Endodermal cell (in vitro differentiated cells): ENCODE results near the gene POR. TPM values are rescaled to one million over a fixed set of nuclear protein-coding genes. Genes with fewer than 3 reads are reported as not detected.

Source experiments
- DNase-seq: peaks from one replicate; pipeline ENCODE4 v3.0.0-alpha.2; 2017
- H3K27ac ChIP-seq: 2 replicates; pipeline ENCODE4 v1.5.1; 2013; ENCODE audit warnings: mild to moderate bottlenecking, low read depth, low read length, moderate library complexity
- H3K27me3 ChIP-seq: 2 replicates; pipeline ENCODE4 v1.6.1; 2013; ENCODE audit warnings: mild to moderate bottlenecking, low read length, moderate library complexity; ENCODE audit not compliant: insufficient read depth, control insufficient read depth, poor library complexity, severe bottlenecking
- H3K36me3 ChIP-seq: 2 replicates; pipeline ENCODE4 v1.7.0; 2013; ENCODE audit warnings: mild to moderate bottlenecking, low read length, moderate library complexity; ENCODE audit not compliant: control insufficient read depth, insufficient read depth
- H3K4me1 ChIP-seq: one replicate; pipeline ENCODE4 v1.7.0; 2013; ENCODE audit warnings: low read length; ENCODE audit not compliant: control insufficient read depth, insufficient read depth
- H3K4me3 ChIP-seq: 2 replicates; pipeline ENCODE4 v1.5.1; 2013; ENCODE audit warnings: mild to moderate bottlenecking, low read length, moderate library complexity
- H3K9ac ChIP-seq: 2 replicates; pipeline ENCODE4 v1.6.1; 2013; ENCODE audit warnings: mild to moderate bottlenecking, low read length, moderate library complexity; ENCODE audit not compliant: poor library complexity, severe bottlenecking; ENCODE audit errors: extremely low read depth
- H3K9me3 ChIP-seq: 2 replicates; pipeline ENCODE4 v1.6.1; 2013; ENCODE audit warnings: mild to moderate bottlenecking, low read length, moderate library complexity; ENCODE audit not compliant: control insufficient read depth
- H3K27ac Mint-ChIP-seq: 2 replicates; pipeline ENCODE4 v1.8.0; 2020; ENCODE audit warnings: mixed read lengths
- H3K27me3 Mint-ChIP-seq: 2 replicates; pipeline ENCODE4 v1.8.0; 2021; ENCODE audit warnings: mild to moderate bottlenecking, mixed read lengths; ENCODE audit not compliant: insufficient read depth
- H3K36me3 Mint-ChIP-seq: 2 replicates; pipeline ENCODE4 v1.8.0; 2020; ENCODE audit warnings: low read depth, mixed read lengths
- H3K4me1 Mint-ChIP-seq: 2 replicates; pipeline ENCODE4 v1.8.0; 2020; ENCODE audit warnings: mixed read lengths
- H3K4me3 Mint-ChIP-seq: 2 replicates; pipeline ENCODE4 v1.8.0; 2020; ENCODE audit warnings: mild to moderate bottlenecking, moderate library complexity, mixed read lengths
- H3K9me3 Mint-ChIP-seq: 2 replicates; pipeline ENCODE4 v1.8.0; 2020; ENCODE audit warnings: mild to moderate bottlenecking, mixed read lengths
- WGBS, 2 experiments: methylation state at CpG; one replicate each; pipeline versions ENCODE4 v1.1.5 to v1.1.7; 2013; ENCODE audit warnings: missing lambda C conversion rate in 2 of 2, mixed read lengths in 1 of 2; ENCODE audit not compliant: insufficient coverage in 1 of 2, insufficient read length in 1 of 2; 5-methylcytosine and 5-hydroxymethylcytosine counted together
- total RNA-seq, 2 donors: library from RNA; stranded (reverse); fragmentation: NEBNext Ultra II Directional in 1 of 2; extraction: Animal tissue kit (Norgen Biotek cat#: 25700) in 1 of 2; gene quantifications; 2 replicates in 1 of 2; 3 replicates in 1 of 2; pipeline ENCODE4 v1.2.1, GENCODE V29; 2021
- TF ChIP-seq, protein P1 (sequence below): fragments of 200-600 bp; sonication (generic); conservative IDR thresholded peaks from 2 replicates; pipeline ENCODE4 v1.5.0; 2021; ENCODE audit warnings: antibody characterized with exemption, mild to moderate bottlenecking

POR gene
- total RNA-seq, 2 donors from 2014 or later = 85.2 to 92.9 TPM

DNA sequence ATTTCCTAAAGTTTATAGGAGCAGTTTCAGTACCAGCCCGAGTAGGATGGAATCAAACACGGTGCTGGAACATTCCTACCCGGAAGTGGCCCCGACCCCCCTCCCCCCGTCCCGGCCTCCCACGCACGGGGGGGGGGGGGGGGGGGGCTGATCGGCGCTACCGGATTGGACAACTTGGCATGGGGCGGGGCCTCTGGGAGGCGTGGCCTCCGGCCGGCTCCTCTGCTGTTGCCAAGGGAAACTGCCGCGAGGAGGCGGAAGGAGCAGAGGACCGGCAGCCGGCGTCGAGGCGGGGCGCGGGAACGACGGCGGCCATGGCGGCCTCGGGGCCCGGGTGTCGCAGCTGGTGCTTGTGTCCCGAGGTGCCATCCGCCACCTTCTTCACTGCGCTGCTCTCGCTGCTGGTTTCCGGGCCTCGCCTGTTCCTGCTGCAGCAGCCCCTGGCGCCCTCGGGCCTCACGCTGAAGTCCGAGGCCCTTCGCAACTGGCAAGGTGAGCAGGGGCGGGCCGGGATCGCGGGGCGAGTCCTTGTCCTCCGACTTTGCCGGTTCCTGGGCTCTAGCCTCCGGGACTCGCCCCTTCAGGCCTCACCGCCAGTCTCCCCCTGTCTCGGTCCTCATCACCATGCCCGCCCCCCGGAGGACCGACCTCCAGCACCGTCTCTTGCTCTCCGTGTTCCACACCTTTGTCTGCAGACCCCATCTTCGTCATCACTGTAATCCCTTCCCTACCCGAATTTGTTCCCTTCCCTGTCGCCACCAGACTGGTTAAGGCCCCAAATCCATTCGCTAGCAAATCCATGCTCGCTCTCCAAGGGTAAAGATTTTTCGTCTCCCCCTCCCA lies 36.0 kb upstream of the POR start, which contains the start of gene RHBDD2:
TSS of gene RHBDD2 (plus strand) at position 266 of the 843 bp plus-strand sequence. CDS start at position 315, 49 bp downstream.
- Histone ChIP-seq H3K27me3 (no peaks in the 10 kb centered on the region), H3K9ac (peak within 1 kb of the TSS; percentile 82), H3K4me1 (peaks cover 3% of the 10 kb centered on the region), H3K36me3 (peaks cover 35% of the 10 kb centered on the region), H3K4me3 (peak within 1 kb of the TSS; percentile 92), H3K9me3 (no peaks in the 10 kb centered on the region), H3K27ac (peak within 1 kb of the TSS; percentile 86)
- TF ChIP-seq, protein P1, sequence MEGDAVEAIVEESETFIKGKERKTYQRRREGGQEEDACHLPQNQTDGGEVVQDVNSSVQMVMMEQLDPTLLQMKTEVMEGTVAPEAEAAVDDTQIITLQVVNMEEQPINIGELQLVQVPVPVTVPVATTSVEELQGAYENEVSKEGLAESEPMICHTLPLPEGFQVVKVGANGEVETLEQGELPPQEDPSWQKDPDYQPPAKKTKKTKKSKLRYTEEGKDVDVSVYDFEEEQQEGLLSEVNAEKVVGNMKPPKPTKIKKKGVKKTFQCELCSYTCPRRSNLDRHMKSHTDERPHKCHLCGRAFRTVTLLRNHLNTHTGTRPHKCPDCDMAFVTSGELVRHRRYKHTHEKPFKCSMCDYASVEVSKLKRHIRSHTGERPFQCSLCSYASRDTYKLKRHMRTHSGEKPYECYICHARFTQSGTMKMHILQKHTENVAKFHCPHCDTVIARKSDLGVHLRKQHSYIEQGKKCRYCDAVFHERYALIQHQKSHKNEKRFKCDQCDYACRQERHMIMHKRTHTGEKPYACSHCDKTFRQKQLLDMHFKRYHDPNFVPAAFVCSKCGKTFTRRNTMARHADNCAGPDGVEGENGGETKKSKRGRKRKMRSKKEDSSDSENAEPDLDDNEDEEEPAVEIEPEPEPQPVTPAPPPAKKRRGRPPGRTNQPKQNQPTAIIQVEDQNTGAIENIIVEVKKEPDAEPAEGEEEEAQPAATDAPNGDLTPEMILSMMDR = no peak
- Mint-ChIP-seq H3K36me3 (peaks cover 36% of the 10 kb centered on the region), H3K27ac (peak within 1 kb of the TSS; percentile 91), H3K9me3 (no peaks in the 10 kb centered on the region), H3K4me3 (peak within 1 kb of the TSS; percentile 88), H3K27me3 (no peaks in the 10 kb centered on the region), H3K4me1 (peaks cover 32% of the 10 kb centered on the region)
- DNase-seq = peak; percentile 98
- WGBS, 2 experiments = 0% methylated on average over 17 to 55 of the region's 65 CpGs

DNA sequence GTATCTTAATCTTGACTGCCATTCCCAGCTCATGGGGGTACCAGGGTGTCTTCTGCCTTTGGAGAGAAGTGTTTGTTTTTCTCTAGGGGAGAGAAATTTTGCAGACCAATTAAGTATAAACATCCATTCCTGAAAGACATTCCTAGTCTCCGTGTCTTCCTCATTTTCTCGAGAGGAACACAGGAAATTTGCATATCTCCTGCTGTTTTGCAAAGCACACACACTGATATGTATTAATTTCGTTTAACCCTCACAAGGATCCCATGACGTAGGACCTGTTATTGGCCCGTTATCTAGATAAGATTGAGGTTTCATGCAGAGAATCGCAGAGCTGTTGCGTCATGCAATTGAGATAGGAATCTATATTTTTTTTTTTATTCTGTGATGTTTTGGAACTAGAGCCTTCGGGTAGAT lies 35.2 kb upstream of the POR start:
- Mint-ChIP-seq H3K27ac (peak overlapping the region; percentile 91), H3K27me3 (no peaks in the 10 kb centered on the region), H3K9me3 (no peaks in the 10 kb centered on the region), H3K36me3 (peaks cover 44% of the 10 kb centered on the region), H3K4me3 (peak overlapping the region; percentile 88), H3K4me1 (peaks cover 32% of the 10 kb centered on the region)
- H3K9me3 ChIP-seq = no peaks in the 10 kb centered on the region
- H3K27ac ChIP-seq = no peak overlapping the region
- TF ChIP-seq, protein P1 = no peak
- H3K27me3 ChIP-seq = no peaks in the 10 kb centered on the region
- peaks cover 42% of the 10 kb centered on the region for H3K36me3 ChIP-seq
- peak overlapping the region; percentile 92 for H3K4me3 ChIP-seq
- peaks cover 3% of the 10 kb centered on the region for H3K4me1 ChIP-seq
- DNase-seq = no peak
- WGBS, 2 experiments = 25 to 29% methylated on average over 7 to 8 of the region's 8 CpGs
- H3K9ac ChIP-seq = peak overlapping the region; percentile 82

DNA sequence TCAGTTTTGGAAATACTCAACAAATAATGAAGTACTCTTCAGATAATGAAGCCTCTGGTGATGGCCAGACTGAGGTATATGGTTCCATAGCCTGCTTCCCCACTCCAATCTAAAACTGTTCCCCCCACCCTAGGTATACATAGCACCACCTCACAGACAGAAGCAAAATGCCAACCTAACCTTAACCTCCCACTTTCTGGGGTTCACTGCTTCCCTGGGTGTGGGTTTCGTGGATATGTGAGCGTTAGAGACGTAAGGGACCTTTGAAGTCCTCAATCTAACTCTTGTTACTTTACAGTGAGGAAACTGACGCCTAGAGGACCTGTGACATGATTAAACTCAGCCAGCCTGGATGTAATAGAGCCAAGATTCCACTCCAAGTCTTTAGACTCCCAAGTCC lies 34.7 kb upstream of the POR start:
- H3K36me3 Mint-ChIP-seq = peaks cover 48% of the 10 kb centered on the region
- WGBS, 2 experiments = 92 to 96% methylated on average over 4 of the region's 4 CpGs

More for the DNA sequence above, 34.7 kb upstream of the POR start:
- no peak for DNase-seq
- Mint-ChIP-seq H3K4me3 (peak overlapping the region; percentile 88), H3K27me3 (no peaks in the 10 kb centered on the region), H3K27ac (no peak overlapping the region), H3K9me3 (no peaks in the 10 kb centered on the region), H3K4me1 (peaks cover 32% of the 10 kb centered on the region)
- Histone ChIP-seq H3K36me3 (peaks cover 47% of the 10 kb centered on the region), H3K9ac (peak overlapping the region; percentile 82), H3K4me3 (peak overlapping the region; percentile 92), H3K9me3 (no peaks in the 10 kb centered on the region), H3K27me3 (no peaks in the 10 kb centered on the region), H3K4me1 (peaks cover 3% of the 10 kb centered on the region), H3K27ac (no peak overlapping the region)
- TF ChIP-seq, protein P1 = no peak
